Measurements from ENCODE around the gene SPESP1. TPM values are rescaled to one million over a fixed set of nuclear protein-coding genes. Genes with fewer than 3 reads are reported as not detected.

The SPESP1 gene
- total and polyA plus RNA-seq, 2 of the 8 experiments (the other 6 are each of a cell fraction or from before 2014, with no cell fraction given): not detected

DNA sequence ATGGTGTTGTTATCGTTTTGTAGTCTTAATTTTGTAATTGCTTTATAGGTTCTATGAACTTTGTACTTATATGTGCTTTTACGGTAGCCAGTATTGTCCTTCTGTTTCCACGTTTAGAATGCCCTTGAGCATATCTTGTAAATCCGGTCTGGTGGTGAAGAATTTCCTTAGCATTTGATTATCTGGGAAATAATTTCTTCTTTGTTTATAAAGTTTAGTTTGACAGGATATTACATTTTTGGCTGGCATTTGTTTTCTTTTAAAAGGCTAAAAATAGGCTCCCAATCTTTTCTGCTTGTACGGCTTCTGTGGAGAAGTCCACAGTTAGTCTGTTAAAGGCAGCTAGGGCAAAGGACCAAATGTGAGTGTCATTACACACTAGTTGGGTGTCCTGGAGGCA is 36.7 kb downstream of the SPESP1 start:
- Histone ChIP-seq H3K79me1 (ENCODE audit: low read depth, low read length) (no peaks in the 10 kb centered on the region), H4K8ac (ENCODE audit: extremely low read depth, insufficient read depth, low read length) (no peak overlapping the region), H2BK120ac (replicated peaks; ENCODE audit: low read depth, low read length) (no peak overlapping the region), H4K20me1 (replicated peaks in 1 of 2; ENCODE audit: control insufficient read depth in 1 of 2, insufficient read depth in 2 of 2, low read length in 2 of 2) (no peaks in the 10 kb centered on the region), H3K27me3 (replicated peaks in 1 of 4; ENCODE audit: control insufficient read depth in 3 of 4, extremely low read depth in 1 of 4, insufficient read depth in 3 of 4, low read length in 3 of 4) (no peaks in the 10 kb centered on the region), H2AFZ (ENCODE audit: low read length) (no peak overlapping the region), H3K4me3 (ENCODE audit: extremely low read depth in 1 of 4, insufficient read depth in 2 of 4, low read depth in 3 of 4, low read length in 4 of 4) (no peak overlapping the region), H3K4ac (replicated peaks; ENCODE audit: insufficient read length, low read depth, low read length) (no peak overlapping the region), H3K14ac (ENCODE audit: insufficient read length) (no peak overlapping the region), H4K91ac (replicated peaks; ENCODE audit: insufficient read length, low read length) (no peak overlapping the region), H4K5ac (ENCODE audit: insufficient read length, low read depth, low read length) (no peak overlapping the region), H2BK12ac (ENCODE audit: low read depth, low read length) (no peak overlapping the region), H3K23ac (ENCODE audit: insufficient read length) (no peak overlapping the region), H3K56ac (replicated peaks; ENCODE audit: insufficient read length, low read depth, low read length) (no peak overlapping the region), H2BK15ac (ENCODE audit: low read length) (no peak overlapping the region), H2BK20ac (ENCODE audit: low read length) (no peak overlapping the region), H2AK5ac (ENCODE audit: low read depth, low read length) (no peak overlapping the region), H3K36me3 (ENCODE audit: control insufficient read depth in 2 of 4, insufficient read depth in 4 of 4, low read length in 3 of 4) (no peaks in the 10 kb centered on the region; a peak in 1 of 8 replicates), H3K18ac (ENCODE audit: extremely low read depth, low read length) (no peak overlapping the region), H2BK5ac (ENCODE audit: low read depth, low read length) (no peak overlapping the region), H3K79me2 (ENCODE audit: control insufficient read depth in 1 of 2, insufficient read depth in 2 of 2, low read length in 2 of 2) (no peaks in the 10 kb centered on the region), H3K9ac (replicated peaks in 1 of 4; ENCODE audit: extremely low read depth in 1 of 4, low read depth in 3 of 4, low read length in 3 of 4) (no peak overlapping the region), H3K4me1 (replicated peaks in 1 of 4; ENCODE audit: control insufficient read depth in 3 of 4, insufficient read depth in 4 of 4, low read length in 3 of 4) (no peaks in the 10 kb centered on the region), H3K23me2 (ENCODE audit: low read depth, low read length) (no peaks in the 10 kb centered on the region), H3K27ac (ENCODE audit: low read depth, low read length) (no peak overlapping the region), H3K4me2 (ENCODE audit: insufficient read depth in 1 of 2, low read depth in 2 of 2, low read length in 2 of 2) (no peak overlapping the region), H3K9me3 (ENCODE audit: insufficient read depth in 2 of 2, low read depth in 1 of 2, low read length in 1 of 2) (peaks cover 10 to 18% of the 10 kb centered on the region in 2 experiments)
- no peak for DNase-seq (ENCODE audit: low read depth in 1 of 2, low spot score in 2 of 2)
- TF ChIP-seq FOSL1 (IDR thresholded peaks at IDR 0.05; ENCODE audit: insufficient read depth, low read depth, low read length) (no peak), RBBP5 (IDR thresholded peaks at IDR 0.05; ENCODE audit: borderline replicate concordance, low read depth, low read length) (no peak), CHD1 (IDR thresholded peaks at IDR 0.05; ENCODE audit: low read depth, low read length) (no peak), SAP30 (IDR thresholded peaks at IDR 0.05; ENCODE audit: insufficient read depth, insufficient replicate concordance, low read length) (no peak), TAF1 (IDR thresholded peaks at IDR 0.05; ENCODE audit: low read depth, low read length) (no peak), SUZ12 (IDR thresholded peaks at IDR 0.05; ENCODE audit: low read length) (no peak), NRF1 (IDR thresholded peaks at IDR 0.05; ENCODE audit: low read depth, low read length) (no peak), HDAC6 (IDR thresholded peaks at IDR 0.05; ENCODE audit: low read depth, low read length) (no peak), BCL11A (IDR thresholded peaks at IDR 0.05; ENCODE audit: low read depth in 2 of 2, low read length in 2 of 2) (no peak)
- POLR2A ChIA-PET (ENCODE audit: partially characterized antibody): no interaction called here
- FAIRE-seq: no peak
- CTCF ChIA-PET (ENCODE audit: partially characterized antibody): no interaction called here
- 89% methylated on average over 5 of the region's 5 CpGs; no CpG with 5 or more reads in 1 of the 2 experiments for WGBS, 2 experiments (ENCODE audit: extremely low coverage in 1 of 2, insufficient coverage in 1 of 2, insufficient read length in 1 of 2, insufficient replicate concordance in 2 of 2, low coverage in 1 of 2, low lambda C conversion rate in 2 of 2, missing lambda C conversion rate in 1 of 2)
